ENCODE measurements around the gene OR2L2.
"Not testable (repeated sequence)": the region's sequence is repeated elsewhere in the genome, so short reads cannot be mapped to it uniquely, and the experiment has no call there.

Gene OR2L2

GRCh38 chr1:248055261-248055660, 25.4 kb downstream of the OR2L2 start:
- ChIA-PET POLR2A (no interaction called here), CTCF (no interaction called here)
- no peak for TF ChIP-seq CTCF (IDR thresholded peaks at IDR 0.05; ENCODE audit: insufficient read depth, low read length, missing control alignments)
- H3K4me3 ChIP-seq (ENCODE audit: low read depth, low read length), result no peak overlapping the region
- no peak for DNase-seq (ENCODE audit: low read depth, low spot score)

- ChIA-PET POLR2A (no interaction called here), CTCF (no interaction called here)
- no peak for TF ChIP-seq CTCF (IDR thresholded peaks at IDR 0.05; ENCODE audit: insufficient read depth, low read length, missing control alignments)
- DNase-seq (ENCODE audit: low read depth, low spot score), result no peak
- H3K4me3 ChIP-seq (ENCODE audit: low read depth, low read length), result no peak overlapping the region
Observed at GRCh38 chr1:248065071-248065470, 35.2 kb downstream of the OR2L2 start.

- no peak overlapping the region for H3K4me3 ChIP-seq (ENCODE audit: low read depth, low read length)
- CTCF ChIA-PET, result no interaction called here
- DNase-seq (ENCODE audit: low read depth, low spot score), result no peak
- TF ChIP-seq CTCF (IDR thresholded peaks at IDR 0.05; ENCODE audit: insufficient read depth, low read length, missing control alignments), result no peak
- POLR2A ChIA-PET, result no interaction called here
Observed at GRCh38 chr1:248065604-248066003, 35.7 kb downstream of the OR2L2 start.

- DNase-seq (ENCODE audit: low read depth, low spot score); POLR2A ChIA-PET; H3K4me3 ChIP-seq (ENCODE audit: low read depth, low read length); CTCF ChIA-PET: not testable (repeated sequence)
Observed at GRCh38 chr1:248083864-248084263, 54.0 kb downstream of the OR2L2 start.
